ENCODE data around the gene FYCO1. TPM values are rescaled to one million over a fixed set of nuclear protein-coding genes. Genes with fewer than 3 reads are reported as not detected.

Gene FYCO1
- polyA plus RNA-seq, 1 donor from 2014 or later: 3.3 TPM

GRCh38 chr3:45968149-45968548, 27.5 kb downstream of the FYCO1 start:
- H3K4me3 Mint-ChIP-seq: no peak overlapping the region
- H3K27me3 Mint-ChIP-seq: no peaks in the 10 kb centered on the region
- peaks cover 6 to 14% (median 9%) of the 10 kb centered on the region in 3 donors for H3K4me1 Mint-ChIP-seq
- H3K9me3 Mint-ChIP-seq: no peaks in the 10 kb centered on the region
- peak overlapping the region in 1 of 3 donors; percentile 88 for H3K27ac Mint-ChIP-seq
- peaks cover 2% of the 10 kb centered on the region for H3K36me3 Mint-ChIP-seq

- H3K36me3 Mint-ChIP-seq: peaks cover 2% of the 10 kb centered on the region
- H3K4me3 Mint-ChIP-seq: peak overlapping the region in 1 of 4 donors; percentile 63
- H3K4me1 Mint-ChIP-seq: peaks cover 6 to 13% (median 8%) of the 10 kb centered on the region in 3 donors
- H3K9me3 Mint-ChIP-seq: no peaks in the 10 kb centered on the region
- no peak overlapping the region for H3K27ac Mint-ChIP-seq
- H3K27me3 Mint-ChIP-seq: no peaks in the 10 kb centered on the region
Observed at GRCh38 chr3:45967724-45968123, 27.9 kb downstream of the FYCO1 start.

- H3K4me1 Mint-ChIP-seq: peaks cover 2 to 9% (median 4%) of the 10 kb centered on the region in 3 donors
- H3K27ac Mint-ChIP-seq: no peak overlapping the region
- no peaks in the 10 kb centered on the region for H3K27me3 Mint-ChIP-seq
- H3K9me3 Mint-ChIP-seq: no peaks in the 10 kb centered on the region
- H3K4me3 Mint-ChIP-seq: peak overlapping the region in 1 of 4 donors; percentile 63
- H3K36me3 Mint-ChIP-seq: peaks cover 2% of the 10 kb centered on the region
Observed at GRCh38 chr3:45966950-45967640, 28.5 kb downstream of the FYCO1 start.

GRCh38 chr3:45966371-45966791, 29.2 kb downstream of the FYCO1 start:
- H3K4me3 Mint-ChIP-seq: no peak overlapping the region
- no peak overlapping the region for H3K27ac Mint-ChIP-seq
- H3K36me3 Mint-ChIP-seq: peaks cover 2% of the 10 kb centered on the region
- no peaks in the 10 kb centered on the region for H3K27me3 Mint-ChIP-seq
- no peaks in the 10 kb centered on the region for H3K9me3 Mint-ChIP-seq
- peaks cover 0 to 4% (median 2%) of the 10 kb centered on the region in 3 donors for H3K4me1 Mint-ChIP-seq

- H3K27me3 Mint-ChIP-seq: no peaks in the 10 kb centered on the region
- peaks cover 0 to 2% (median 0%) of the 10 kb centered on the region in 3 donors for H3K4me1 Mint-ChIP-seq
- no peak overlapping the region for H3K27ac Mint-ChIP-seq
- H3K36me3 Mint-ChIP-seq: peaks cover 2% of the 10 kb centered on the region
- no peak overlapping the region for H3K4me3 Mint-ChIP-seq
- H3K9me3 Mint-ChIP-seq: no peaks in the 10 kb centered on the region
Observed at GRCh38 chr3:45965653-45966052, 30.0 kb downstream of the FYCO1 start.

GRCh38 chr3:45965253-45965652, 30.4 kb downstream of the FYCO1 start:
- Mint-ChIP-seq H3K36me3 (peaks cover 2% of the 10 kb centered on the region), H3K4me3 (no peak overlapping the region), H3K27me3 (no peaks in the 10 kb centered on the region), H3K27ac (no peak overlapping the region), H3K9me3 (no peaks in the 10 kb centered on the region), H3K4me1 (peaks cover 0 to 2% (median 0%) of the 10 kb centered on the region in 3 donors)

GRCh38 chr3:45964139-45964538, 31.5 kb downstream of the FYCO1 start:
- Mint-ChIP-seq H3K4me1 (peaks cover 0 to 2% (median 0%) of the 10 kb centered on the region in 3 donors), H3K27me3 (no peaks in the 10 kb centered on the region), H3K4me3 (no peak overlapping the region), H3K36me3 (peaks cover 2% of the 10 kb centered on the region), H3K9me3 (no peaks in the 10 kb centered on the region), H3K27ac (no peak overlapping the region)

- Mint-ChIP-seq H3K36me3 (peaks cover 6% of the 10 kb centered on the region), H3K27me3 (no peaks in the 10 kb centered on the region), H3K4me1 (peaks cover 0 to 2% (median 0%) of the 10 kb centered on the region in 3 donors), H3K9me3 (no peaks in the 10 kb centered on the region), H3K27ac (no peak overlapping the region), H3K4me3 (no peak overlapping the region)
Observed at GRCh38 chr3:45962033-45962432, 33.6 kb downstream of the FYCO1 start.

GRCh38 chr3:45960289-45960688, 35.3 kb downstream of the FYCO1 start:
- no peak overlapping the region for H3K27ac Mint-ChIP-seq
- H3K27me3 Mint-ChIP-seq: no peaks in the 10 kb centered on the region
- no peaks in the 10 kb centered on the region for H3K9me3 Mint-ChIP-seq
- H3K4me1 Mint-ChIP-seq: peaks cover 0 to 2% (median 0%) of the 10 kb centered on the region in 3 donors
- H3K4me3 Mint-ChIP-seq: no peak overlapping the region
- peaks cover 6% of the 10 kb centered on the region for H3K36me3 Mint-ChIP-seq

GRCh38 chr3:45959201-45959600, 36.4 kb downstream of the FYCO1 start:
- H3K9me3 Mint-ChIP-seq: no peaks in the 10 kb centered on the region
- peaks cover 0 to 2% (median 0%) of the 10 kb centered on the region in 3 donors for H3K4me1 Mint-ChIP-seq
- no peak overlapping the region for H3K27ac Mint-ChIP-seq
- H3K4me3 Mint-ChIP-seq: no peak overlapping the region
- H3K27me3 Mint-ChIP-seq: no peaks in the 10 kb centered on the region
- peaks cover 6% of the 10 kb centered on the region for H3K36me3 Mint-ChIP-seq

GRCh38 chr3:45958321-45958791, 37.3 kb downstream of the FYCO1 start:
- H3K4me1 Mint-ChIP-seq: peaks cover 0 to 2% (median 0%) of the 10 kb centered on the region in 3 donors
- no peaks in the 10 kb centered on the region for H3K9me3 Mint-ChIP-seq
- no peaks in the 10 kb centered on the region for H3K27me3 Mint-ChIP-seq
- peaks cover 6% of the 10 kb centered on the region for H3K36me3 Mint-ChIP-seq
- no peak overlapping the region for H3K4me3 Mint-ChIP-seq
- H3K27ac Mint-ChIP-seq: no peak overlapping the region

GRCh38 chr3:45957586-45957985, 38.0 kb downstream of the FYCO1 start:
- Mint-ChIP-seq H3K4me1 (peaks cover 0 to 2% (median 0%) of the 10 kb centered on the region in 3 donors), H3K36me3 (peaks cover 6% of the 10 kb centered on the region), H3K4me3 (no peak overlapping the region), H3K9me3 (no peaks in the 10 kb centered on the region), H3K27ac (no peak overlapping the region), H3K27me3 (no peaks in the 10 kb centered on the region)

- Mint-ChIP-seq H3K27ac (no peak overlapping the region), H3K4me1 (no peaks in the 10 kb centered on the region), H3K4me3 (no peak overlapping the region), H3K9me3 (no peaks in the 10 kb centered on the region), H3K27me3 (no peaks in the 10 kb centered on the region), H3K36me3 (peaks cover 6% of the 10 kb centered on the region)
Observed at GRCh38 chr3:45955706-45956105, 39.9 kb downstream of the FYCO1 start.

GRCh38 chr3:45955017-45955647, 40.5 kb downstream of the FYCO1 start:
- Mint-ChIP-seq H3K36me3 (peaks cover 6% of the 10 kb centered on the region), H3K4me3 (no peak overlapping the region), H3K4me1 (no peaks in the 10 kb centered on the region), H3K27me3 (no peaks in the 10 kb centered on the region), H3K9me3 (no peaks in the 10 kb centered on the region), H3K27ac (no peak overlapping the region)

GRCh38 chr3:45954306-45954705, 41.3 kb downstream of the FYCO1 start:
- H3K27ac Mint-ChIP-seq: no peak overlapping the region

GRCh38 chr3:45953536-45953935, 42.1 kb downstream of the FYCO1 start:
- H3K27ac Mint-ChIP-seq: no peak overlapping the region
- H3K4me1 Mint-ChIP-seq: no peaks in the 10 kb centered on the region
- H3K4me3 Mint-ChIP-seq: no peak overlapping the region
- peaks cover 6% of the 10 kb centered on the region for H3K36me3 Mint-ChIP-seq
- H3K9me3 Mint-ChIP-seq: no peaks in the 10 kb centered on the region
- no peaks in the 10 kb centered on the region for H3K27me3 Mint-ChIP-seq

More at GRCh38 chr3:45954306-45954705, 41.3 kb downstream of the FYCO1 start:
- Mint-ChIP-seq H3K36me3 (peaks cover 6% of the 10 kb centered on the region), H3K9me3 (no peaks in the 10 kb centered on the region), H3K4me3 (no peak overlapping the region), H3K27me3 (no peaks in the 10 kb centered on the region), H3K4me1 (no peaks in the 10 kb centered on the region)

All from IgD-negative memory B cell (primary cell).